Memory B cell (primary cell): ENCODE measurements around the gene CDKN2C.
"Not testable (repeated sequence)": the region's sequence is repeated elsewhere in the genome, so short reads cannot be mapped to it uniquely, and the experiment has no call there.

Source experiments
- ATAC-seq: fragments of 150-1000 bp; cut with Tn5 transposase; 2 replicates; pipeline ENCODE4 v1.10.0; 2021; ENCODE audit warnings: low read depth, mild to moderate bottlenecking, moderate library complexity
- DNase-seq, 2 donors: peaks; one replicate each; pipeline ENCODE4 v3.0.0; 2022; ENCODE audit warnings: low spot score in 2 of 2
- H3K27ac Mint-ChIP-seq: one replicate; pipeline ENCODE4 v1.8.0; 2022; ENCODE audit warnings: mild to moderate bottlenecking, moderate library complexity, mixed read lengths
- H3K27me3 Mint-ChIP-seq: one replicate; pipeline ENCODE4 v1.8.0; 2022; ENCODE audit warnings: mixed read lengths
- H3K36me3 Mint-ChIP-seq: one replicate; pipeline ENCODE4 v1.8.0; 2022; ENCODE audit warnings: mild to moderate bottlenecking, mixed read lengths
- H3K4me1 Mint-ChIP-seq: one replicate; pipeline ENCODE4 v1.8.0; 2022; ENCODE audit warnings: mixed read lengths
- H3K4me3 Mint-ChIP-seq: one replicate; pipeline ENCODE4 v1.8.0; 2022; ENCODE audit warnings: mild to moderate bottlenecking, moderate library complexity, mixed read lengths
- H3K9me3 Mint-ChIP-seq: one replicate; pipeline ENCODE4 v1.8.0; 2022; ENCODE audit warnings: mixed read lengths

The CDKN2C gene

GRCh38 chr1:50979937-50980336, 9.9 kb downstream of the CDKN2C start:
- Mint-ChIP-seq H3K27me3 (peaks cover 15% of the 10 kb centered on the region), H3K4me3 (no peak overlapping the region)

GRCh38 chr1:50980505-50980904, 10.5 kb downstream of the CDKN2C start:
- ATAC-seq: no peak
- no peak for DNase-seq
- H3K27me3 Mint-ChIP-seq: peaks cover 15% of the 10 kb centered on the region

More at GRCh38 chr1:50979937-50980336, 9.9 kb downstream of the CDKN2C start:
- DNase-seq (no peak), ATAC-seq (no peak)
- H3K4me1 Mint-ChIP-seq: peaks cover 7% of the 10 kb centered on the region
- H3K36me3 Mint-ChIP-seq: no peaks in the 10 kb centered on the region
- H3K27ac Mint-ChIP-seq: no peak overlapping the region
- H3K9me3 Mint-ChIP-seq: no peaks in the 10 kb centered on the region

GRCh38 chr1:50981741-50982140, 11.7 kb downstream of the CDKN2C start:
- no peaks in the 10 kb centered on the region for H3K36me3 Mint-ChIP-seq
- no peak overlapping the region for H3K27ac Mint-ChIP-seq
- no peak overlapping the region for H3K4me3 Mint-ChIP-seq
- no peak for ATAC-seq
- DNase-seq: no peak
- H3K9me3 Mint-ChIP-seq: no peaks in the 10 kb centered on the region
- H3K27me3 Mint-ChIP-seq: peaks cover 8% of the 10 kb centered on the region
- peaks cover 2% of the 10 kb centered on the region for H3K4me1 Mint-ChIP-seq

More at GRCh38 chr1:50980505-50980904, 10.5 kb downstream of the CDKN2C start:
- no peak overlapping the region for H3K4me3 Mint-ChIP-seq
- H3K27ac Mint-ChIP-seq: no peak overlapping the region
- H3K4me1 Mint-ChIP-seq: peaks cover 7% of the 10 kb centered on the region
- H3K36me3 Mint-ChIP-seq: no peaks in the 10 kb centered on the region
- no peaks in the 10 kb centered on the region for H3K9me3 Mint-ChIP-seq

GRCh38 chr1:50982611-50983010, 12.6 kb downstream of the CDKN2C start:
- Mint-ChIP-seq H3K9me3 (no peaks in the 10 kb centered on the region), H3K4me1 (no peaks in the 10 kb centered on the region), H3K27me3 (peaks cover 6% of the 10 kb centered on the region), H3K4me3 (no peak overlapping the region), H3K36me3 (no peaks in the 10 kb centered on the region), H3K27ac (no peak overlapping the region)
- ATAC-seq (no peak), DNase-seq (no peak)

DNA sequence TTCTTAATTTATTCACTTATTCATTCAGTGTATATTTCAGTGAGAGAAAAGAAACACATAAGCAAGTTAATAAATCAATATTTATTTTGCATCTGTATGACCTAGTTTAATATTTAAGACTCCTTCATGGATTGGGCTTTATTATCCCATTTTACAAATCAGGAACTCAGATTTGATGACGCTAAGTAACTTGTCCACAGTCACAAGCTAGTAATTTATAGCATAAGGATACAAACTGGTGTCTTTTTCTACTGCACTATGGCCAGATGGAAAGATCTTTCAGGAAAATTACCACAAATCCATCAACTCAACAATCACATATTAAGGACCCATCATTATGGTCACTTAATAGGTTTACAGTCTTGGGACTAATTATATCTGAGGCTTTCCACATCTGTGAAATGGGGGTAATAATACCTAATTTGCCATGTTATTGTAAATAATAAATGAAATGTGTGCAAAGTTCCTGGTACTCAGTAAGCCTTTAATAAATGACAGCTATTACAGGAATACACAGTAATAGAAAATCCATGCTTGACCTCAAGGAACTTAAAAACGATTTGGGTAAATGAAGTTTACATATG, 13.3 kb downstream of the CDKN2C start:
- ATAC-seq: no peak
- no peak overlapping the region for H3K4me3 Mint-ChIP-seq
- H3K36me3 Mint-ChIP-seq: no peaks in the 10 kb centered on the region
- H3K9me3 Mint-ChIP-seq: no peaks in the 10 kb centered on the region
- no peaks in the 10 kb centered on the region for H3K4me1 Mint-ChIP-seq
- no peak for DNase-seq
- no peak overlapping the region for H3K27ac Mint-ChIP-seq
- peaks cover 6% of the 10 kb centered on the region for H3K27me3 Mint-ChIP-seq

DNA sequence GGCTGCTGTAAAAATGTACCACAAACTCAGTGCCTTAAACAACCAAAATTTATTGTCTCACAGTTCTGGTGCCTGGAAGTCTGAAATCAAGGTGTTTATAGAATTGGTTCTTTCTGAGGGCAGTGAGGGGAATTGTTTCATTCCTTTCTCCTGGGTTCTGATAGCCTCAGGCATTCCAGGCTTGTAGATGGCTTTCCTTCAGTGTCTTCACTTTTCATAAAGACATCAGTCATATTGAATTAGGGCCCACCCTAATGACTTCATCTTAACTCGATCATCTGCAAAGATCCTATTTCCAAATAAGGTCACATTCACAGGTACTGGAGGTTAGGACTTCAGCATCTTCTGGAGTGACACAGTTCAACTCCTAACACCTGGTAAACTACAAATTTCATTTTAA, 15.0 kb downstream of the CDKN2C start:
- Mint-ChIP-seq H3K27ac (no peak overlapping the region), H3K27me3 (peaks cover 4% of the 10 kb centered on the region), H3K9me3 (no peaks in the 10 kb centered on the region), H3K4me3 (no peak overlapping the region), H3K36me3 (no peaks in the 10 kb centered on the region), H3K4me1 (no peaks in the 10 kb centered on the region)
- DNase-seq (no peak), ATAC-seq (no peak)

- Mint-ChIP-seq H3K36me3 (no peaks in the 10 kb centered on the region), H3K27me3 (peaks cover 4% of the 10 kb centered on the region), H3K27ac (no peak overlapping the region), H3K4me3 (no peak overlapping the region), H3K4me1 (no peaks in the 10 kb centered on the region), H3K9me3 (no peaks in the 10 kb centered on the region)
- DNase-seq (no peak), ATAC-seq (no peak)
Observed at GRCh38 chr1:50986653-50987052, 16.6 kb downstream of the CDKN2C start.

DNA sequence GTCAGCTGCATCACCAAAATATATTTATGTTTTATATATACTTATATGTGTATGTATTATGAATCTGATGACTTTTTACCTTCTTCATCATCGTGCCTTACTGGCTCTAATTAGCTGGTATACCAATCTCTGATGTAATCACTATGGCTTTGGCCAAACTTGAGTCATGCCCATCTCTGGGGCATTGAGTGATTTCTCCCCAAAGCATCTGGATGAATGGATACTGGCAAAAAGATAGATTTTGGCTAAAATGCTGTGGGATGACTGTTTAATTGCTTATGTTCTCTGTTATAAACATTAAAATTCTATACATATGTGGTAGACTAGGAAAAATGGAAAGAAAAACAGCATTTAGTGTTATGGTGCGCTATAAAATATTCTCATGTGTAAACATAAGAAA, 19.6 kb downstream of the CDKN2C start:
- H3K27ac Mint-ChIP-seq: no peak overlapping the region
- no peaks in the 10 kb centered on the region for H3K36me3 Mint-ChIP-seq
- H3K4me1 Mint-ChIP-seq: no peaks in the 10 kb centered on the region
- H3K4me3 Mint-ChIP-seq: no peak overlapping the region
- H3K27me3 Mint-ChIP-seq: peaks cover 12% of the 10 kb centered on the region
- no peak for DNase-seq
- no peaks in the 10 kb centered on the region for H3K9me3 Mint-ChIP-seq
- no peak for ATAC-seq

DNA sequence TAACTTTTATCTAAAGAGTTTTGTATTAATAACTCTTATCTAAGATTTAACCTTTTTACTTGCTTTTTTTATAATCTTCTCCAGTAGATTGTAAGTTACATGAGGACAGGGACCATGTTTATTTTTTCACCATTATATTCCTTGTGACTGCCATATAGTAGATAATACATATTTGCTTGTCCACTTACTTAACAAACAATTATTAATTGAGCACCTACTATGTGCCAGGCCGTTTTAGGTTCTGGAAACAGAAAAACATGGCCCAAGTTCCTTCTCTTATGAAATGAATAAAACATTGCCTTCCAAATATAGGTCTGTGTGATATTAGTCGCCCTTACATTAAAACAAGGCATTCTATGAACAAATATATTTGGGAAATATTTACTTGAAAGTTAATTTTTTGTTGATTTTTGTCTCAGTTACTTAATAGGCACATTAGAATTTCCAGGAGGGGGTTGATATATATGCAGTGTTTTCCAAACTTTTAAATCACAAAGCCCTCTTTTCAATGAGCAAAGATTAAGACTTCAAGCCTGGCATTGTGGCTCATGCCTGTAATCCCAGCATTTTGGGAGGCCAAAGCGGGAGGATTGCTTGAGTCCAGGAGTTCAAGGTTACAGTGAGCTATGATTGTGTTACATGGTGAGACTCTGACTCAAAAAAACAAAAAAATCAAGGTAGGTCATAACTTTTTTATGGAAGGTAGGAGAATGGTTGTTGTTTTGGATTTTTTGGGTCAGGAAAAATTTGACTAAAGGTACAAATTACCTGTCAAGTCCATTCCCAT, 22.7 kb downstream of the CDKN2C start:
- H3K27me3 Mint-ChIP-seq: peaks cover 16% of the 10 kb centered on the region
- ATAC-seq: no peak
- no peak overlapping the region for H3K27ac Mint-ChIP-seq
- no peaks in the 10 kb centered on the region for H3K4me1 Mint-ChIP-seq
- DNase-seq: no peak
- H3K4me3 Mint-ChIP-seq: no peak overlapping the region
- H3K36me3 Mint-ChIP-seq: no peaks in the 10 kb centered on the region
- no peaks in the 10 kb centered on the region for H3K9me3 Mint-ChIP-seq

DNA sequence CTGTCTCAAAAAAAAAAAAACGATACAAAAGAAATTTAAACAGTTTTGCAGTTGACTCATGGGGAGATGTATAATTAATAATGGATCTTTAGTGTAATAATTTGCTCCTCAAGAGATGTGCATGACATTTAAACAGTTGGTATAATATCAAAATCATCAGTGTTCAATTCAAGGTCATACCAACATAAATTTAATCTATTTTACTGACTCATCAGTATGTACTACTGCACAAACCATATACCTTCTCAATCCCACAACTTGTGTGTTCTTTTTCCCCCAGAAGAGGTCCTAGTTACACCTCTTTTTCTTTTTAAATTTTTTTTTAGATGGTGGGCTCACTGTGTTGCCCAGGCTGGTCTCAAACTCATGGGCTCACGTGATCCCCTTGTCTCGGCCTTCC, 23.6 kb downstream of the CDKN2C start:
- ATAC-seq (no peak), DNase-seq (no peak)
- no peak overlapping the region for H3K27ac Mint-ChIP-seq
- H3K27me3 Mint-ChIP-seq: peaks cover 17% of the 10 kb centered on the region
- H3K36me3 Mint-ChIP-seq: no peaks in the 10 kb centered on the region
- no peaks in the 10 kb centered on the region for H3K4me1 Mint-ChIP-seq
- H3K4me3 Mint-ChIP-seq: no peak overlapping the region
- no peaks in the 10 kb centered on the region for H3K9me3 Mint-ChIP-seq

DNA sequence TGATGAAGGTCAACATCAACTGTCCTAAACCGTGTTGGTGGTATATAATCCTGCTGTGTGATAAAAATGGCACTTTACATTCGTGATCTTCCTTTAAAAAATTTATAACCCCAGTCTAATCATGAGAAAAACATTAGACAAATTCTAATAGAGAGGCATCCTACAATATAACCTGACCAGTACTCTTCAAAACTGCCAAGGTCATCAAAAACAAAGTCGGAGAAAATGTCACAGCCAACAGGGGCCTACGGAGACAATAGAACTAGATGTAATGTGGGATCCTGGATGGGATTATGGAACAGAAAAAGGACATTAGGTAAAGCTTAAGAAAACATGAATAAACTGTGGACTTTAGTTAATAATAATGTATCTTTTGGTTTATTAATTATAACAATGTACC, 25.0 kb downstream of the CDKN2C start:
- Mint-ChIP-seq H3K27ac (no peak overlapping the region), H3K4me1 (peaks cover 3% of the 10 kb centered on the region), H3K27me3 (peaks cover 13% of the 10 kb centered on the region), H3K4me3 (no peak overlapping the region), H3K9me3 (peaks cover 1% of the 10 kb centered on the region), H3K36me3 (no peaks in the 10 kb centered on the region)
- ATAC-seq: no peak
- DNase-seq: no peak

DNA sequence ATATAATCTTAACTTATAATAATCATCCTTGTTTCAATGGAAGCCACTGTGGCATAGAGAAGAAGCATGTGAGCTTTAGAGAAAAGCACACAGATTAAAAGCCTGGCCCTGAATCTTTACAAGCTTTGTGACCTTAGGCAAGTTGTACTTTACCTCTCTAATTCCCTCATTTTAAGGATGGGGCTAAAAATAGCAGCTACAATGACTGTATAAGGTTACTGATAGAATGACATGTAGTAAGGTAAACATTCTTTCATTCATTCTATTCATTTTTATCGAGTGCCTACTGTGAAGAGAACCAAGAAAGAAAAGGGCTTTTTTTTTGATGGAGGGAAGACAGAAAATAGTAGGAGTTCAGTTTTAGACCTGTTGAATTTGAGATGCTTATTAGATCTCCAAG, 25.6 kb downstream of the CDKN2C start:
- Mint-ChIP-seq H3K27me3 (peaks cover 13% of the 10 kb centered on the region), H3K4me1 (peaks cover 9% of the 10 kb centered on the region), H3K9me3 (peaks cover 1% of the 10 kb centered on the region), H3K27ac (no peak overlapping the region), H3K36me3 (no peaks in the 10 kb centered on the region), H3K4me3 (no peak overlapping the region)
- DNase-seq (no peak), ATAC-seq (no peak)

DNA sequence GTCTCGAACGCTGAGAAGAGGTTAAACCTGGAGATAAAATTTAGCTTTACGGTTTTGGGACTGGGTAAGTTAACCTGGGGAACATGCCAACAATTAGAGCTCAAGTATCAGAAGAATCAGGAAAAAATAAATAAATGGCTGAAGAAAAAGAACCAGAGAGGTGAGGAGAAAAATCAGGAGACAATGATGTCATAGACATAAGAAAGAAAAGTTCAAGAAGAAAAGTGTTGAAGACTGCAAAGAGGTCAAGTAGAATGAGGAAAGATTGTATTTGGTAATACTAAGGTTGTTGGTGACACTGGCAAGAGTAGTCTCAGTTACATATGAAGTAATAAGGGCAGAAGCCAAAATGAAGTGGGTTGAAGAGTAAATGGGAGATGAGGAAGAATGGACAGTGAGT, 26.0 kb downstream of the CDKN2C start:
- ATAC-seq: no peak
- peaks cover 11% of the 10 kb centered on the region for H3K4me1 Mint-ChIP-seq
- H3K36me3 Mint-ChIP-seq: no peaks in the 10 kb centered on the region
- DNase-seq: no peak
- no peak overlapping the region for H3K4me3 Mint-ChIP-seq
- H3K27me3 Mint-ChIP-seq: peaks cover 13% of the 10 kb centered on the region
- peaks cover 1% of the 10 kb centered on the region for H3K9me3 Mint-ChIP-seq
- H3K27ac Mint-ChIP-seq: no peak overlapping the region

GRCh38 chr1:50999375-50999774, 29.3 kb downstream of the CDKN2C start:
- H3K27me3 Mint-ChIP-seq, H3K36me3 Mint-ChIP-seq, DNase-seq, ATAC-seq, H3K4me3 Mint-ChIP-seq, H3K9me3 Mint-ChIP-seq, H3K27ac Mint-ChIP-seq: not testable (repeated sequence)
- H3K4me1 Mint-ChIP-seq: peaks cover 11% of the 10 kb centered on the region

DNA sequence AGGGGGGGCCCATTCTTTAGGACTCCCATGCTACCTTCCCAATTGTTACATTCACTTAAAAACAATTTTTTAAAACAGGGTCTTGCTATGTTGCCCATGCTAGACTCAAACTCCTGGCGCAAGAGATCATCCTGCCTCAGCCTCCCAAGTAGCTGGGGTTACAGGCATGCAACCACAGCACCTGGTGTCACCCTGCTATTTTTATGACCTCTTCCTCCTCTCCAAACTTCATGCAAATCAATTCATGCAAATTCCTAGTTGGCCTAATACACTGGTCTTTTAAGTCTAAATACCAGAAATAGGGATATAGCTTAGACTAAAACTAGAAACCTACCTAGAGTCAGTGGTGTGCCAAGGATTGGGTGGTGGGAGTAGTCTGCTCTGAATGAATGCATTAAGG, 30.1 kb downstream of the CDKN2C start:
- peak in 1 of 2 donors; percentile 7 for DNase-seq
- peak; percentile 99 for ATAC-seq
- H3K4me1 Mint-ChIP-seq: peaks cover 11% of the 10 kb centered on the region
- H3K36me3 Mint-ChIP-seq: no peaks in the 10 kb centered on the region
- peaks cover 1% of the 10 kb centered on the region for H3K9me3 Mint-ChIP-seq
- H3K27ac Mint-ChIP-seq: peak overlapping the region; percentile 57
- peaks cover 9% of the 10 kb centered on the region for H3K27me3 Mint-ChIP-seq
- peak overlapping the region; percentile 8 for H3K4me3 Mint-ChIP-seq
